Peyer's patch (tissue), 4 donors: Measurements from ENCODE around the gene FRS3.

ENCODE experiments used
- CTCF ChIP-seq, 6 experiments: fragments of 450-650 bp in 4 of 6; fragments of 200-600 bp in 2 of 6; sonication (generic) in 1 of 6; IDR thresholded peaks; one replicate each; pipeline ENCODE4 v1.5.1; 2017 to 2019; ENCODE audit warnings: antibody characterized with exemption in 6 of 6, mild to moderate bottlenecking in 3 of 6, moderate library complexity in 1 of 6
- POLR2A ChIP-seq, 2 donors: fragments of 450-650 bp; IDR thresholded peaks; one replicate each; pipeline ENCODE4 v1.5.1; 2017; ENCODE audit warnings: antibody characterized with exemption in 2 of 2, mild to moderate bottlenecking in 2 of 2, moderate library complexity in 2 of 2

GRCh38 chr6:41778895-41779294, 805 bp downstream of the FRS3 start:
- TF ChIP-seq CTCF (IDR thresholded peaks at IDR 0.05) (no peak), POLR2A (IDR thresholded peaks at IDR 0.05) (no peak)
